HCT116 (cell line): ENCODE measurements around the gene LSAMP. TPM values are rescaled to one million over a fixed set of nuclear protein-coding genes. Genes with fewer than 3 reads are reported as not detected.

Experiments used
- ATAC-seq: fragments of 200-7000 bp; cut with Tn5 transposase; 2 replicates; pipeline ENCODE4 v1.9.1; 2020; ENCODE audit warnings: mild to moderate bottlenecking, moderate library complexity
- BruUV-seq: library from RNA; stranded (reverse); fragments of 400-500 nt; replicated peaks from 2 replicates; lab custom pipeline; 2021; lab: Mats Ljungman, UMichigan
- CTCF ChIA-PET: fragments of 300-600 bp; sonication (Branson Sonifier 250); formaldehyde crosslinking; loops from one replicate; lab custom pipeline; 2021; ENCODE audit warnings: antibody characterized with exemption; lab: Charles Lee
- POLR2A ChIA-PET: fragments of 300-600, 350-600 bp; sonication (Branson Sonifier 250); formaldehyde crosslinking; loops from one replicate; lab custom pipeline; 2021; ENCODE audit warnings: antibody characterized with exemption; lab: Charles Lee
- RAD21 ChIA-PET, 2 experiments: fragments of 300-600 bp; sonication (Branson Sonifier 250); formaldehyde crosslinking; loops; one replicate each; lab custom pipeline; 2023; ENCODE audit warnings: low total read pairs in 2 of 2; ENCODE audit not compliant: uncharacterized antibody in 2 of 2, unreplicated experiment in 2 of 2, low non-redundant PET in 1 of 2; lab: Charles Lee
- DNase-seq: peaks from one replicate; pipeline ENCODE4 v3.0.0-alpha.2; 2010; ENCODE audit warnings: low read depth, low spot score
- H2AFZ ChIP-seq: fragments of 200-600 bp; shearing (Covaris generic), sonication (generic); 2 replicates; pipeline ENCODE4 v1.6.1; 2017; ENCODE audit warnings: low read depth, mixed run types, mixed read lengths, antibody characterized with exemption, low read length; ENCODE audit not compliant: poor library complexity, severe bottlenecking
- H3K27ac ChIP-seq: 2 replicates; pipeline ENCODE4 v1.5.1; 2012; ENCODE audit warnings: low read depth, low read length
- H3K27me3 ChIP-seq: fragments of 200-600 bp; sonication (generic); 2 replicates; pipeline ENCODE4 v1.6.1; 2016; ENCODE audit warnings: mixed run types, low read length, mixed read lengths; ENCODE audit not compliant: insufficient read depth
- H3K36me3 ChIP-seq, 2 experiments: fragments of 200-500 bp in 1 of 2; fragments of 200-600 bp in 1 of 2; sonication (Bioruptor generic) in 1 of 2; sonication (generic) in 1 of 2; 2 replicates each; pipeline versions ENCODE4 v1.5.1 to v1.6.1; 2014 to 2016; ENCODE audit warnings: low read length in 2 of 2, inconsistent platforms in 1 of 2, mixed read lengths in 1 of 2, mixed run types in 1 of 2; ENCODE audit not compliant: insufficient read depth in 2 of 2, control insufficient read depth in 1 of 2
- H3K4me1 ChIP-seq, 2 experiments: fragments of 200-600 bp in 1 of 2; sonication (generic) in 1 of 2; 2 replicates each; pipeline versions ENCODE4 v1.5.1 to v1.6.1; 2012 to 2017; ENCODE audit warnings: low read length in 2 of 2, inconsistent platforms in 1 of 2, mild to moderate bottlenecking in 1 of 2, mixed read lengths in 1 of 2, mixed run types in 1 of 2, moderate library complexity in 1 of 2; ENCODE audit not compliant: insufficient read depth in 2 of 2, control insufficient read depth in 1 of 2
- H3K4me2 ChIP-seq: fragments of 200-600 bp; sonication (generic); 2 replicates; pipeline ENCODE4 v1.6.1; 2017; ENCODE audit warnings: mixed run types, low read length, mixed read lengths
- H3K4me3 ChIP-seq, 2 experiments: fragments of 200-600 bp in 1 of 2; sonication (generic) in 1 of 2; replicated peaks in 1 of 2; 2 replicates each; pipeline ENCODE4 v1.5.1; 2011 to 2016; ENCODE audit warnings: low read length in 2 of 2, control low read depth in 1 of 2, low read depth in 1 of 2, mild to moderate bottlenecking in 1 of 2, mixed read lengths in 1 of 2, mixed run types in 1 of 2
- H3K79me2 ChIP-seq: fragments of 200-600 bp; sonication (generic); 2 replicates; pipeline ENCODE4 v1.6.1; 2017; ENCODE audit warnings: mild to moderate bottlenecking, mixed run types, low read length, moderate library complexity, mixed read lengths; ENCODE audit not compliant: insufficient read depth
- H3K9ac ChIP-seq: fragments of 200-600 bp; sonication (generic); 2 replicates; pipeline ENCODE4 v1.6.1; 2016; ENCODE audit warnings: low read length, mixed read lengths
- H3K9me2 ChIP-seq: fragments of 200-600 bp; sonication (generic), shearing (Covaris generic); 2 replicates; pipeline ENCODE4 v1.6.1; 2017; ENCODE audit warnings: mixed run types, mild to moderate bottlenecking, moderate library complexity; ENCODE audit not compliant: insufficient read depth
- H3K9me3 ChIP-seq, 2 experiments: fragments of 200-500 bp in 1 of 2; fragments of 200-600 bp in 1 of 2; sonication (Bioruptor generic) in 1 of 2; sonication (generic) in 1 of 2; 2 replicates each; pipeline ENCODE4 v1.6.1; 2014 to 2017; ENCODE audit warnings: low read length in 2 of 2, mixed read lengths in 2 of 2, inconsistent platforms in 1 of 2, low read depth in 1 of 2, mild to moderate bottlenecking in 1 of 2, mixed run types in 1 of 2, moderate library complexity in 1 of 2; ENCODE audit not compliant: control insufficient read depth in 1 of 2, insufficient read depth in 1 of 2
- H4K20me1 ChIP-seq: fragments of 200-600 bp; sonication (generic), shearing (Covaris generic); 2 replicates; pipeline ENCODE4 v1.6.1; 2017; ENCODE audit warnings: mixed run types, mild to moderate bottlenecking, moderate library complexity; ENCODE audit not compliant: insufficient read depth
- CEBPB ChIP-seq: IDR thresholded peaks from 2 replicates; pipeline ENCODE4 v1.6.1; 2012; ENCODE audit warnings: low read depth
- EGR1 ChIP-seq: IDR thresholded peaks from 2 replicates; pipeline ENCODE4 v1.6.1; 2012; ENCODE audit warnings: low read depth
- ELF1 ChIP-seq: IDR thresholded peaks from 2 replicates; pipeline ENCODE4 v1.6.1; 2012; ENCODE audit warnings: low read depth, borderline replicate concordance
- EZH2 ChIP-seq: fragments of 200-600 bp; sonication (generic); IDR thresholded peaks from 2 replicates; pipeline ENCODE4 v1.6.1; 2017; ENCODE audit warnings: antibody characterized with exemption, mixed run types
- EZH2phosphoT487 ChIP-seq: fragments of 200-600 bp; IDR thresholded peaks from 2 replicates; pipeline ENCODE4 v1.6.1; 2018; ENCODE audit warnings: antibody characterized with exemption, borderline replicate concordance
- FOSL1 ChIP-seq: IDR thresholded peaks from 2 replicates; pipeline ENCODE4 v1.6.1; 2012; ENCODE audit warnings: low read depth
- POLR2A ChIP-seq: IDR thresholded peaks from 2 replicates; pipeline ENCODE4 v1.7.0; 2011; ENCODE audit warnings: borderline replicate concordance; ENCODE audit not compliant: insufficient read depth, insufficient read length; ENCODE audit errors: extremely low read depth
- RAD21 ChIP-seq: IDR thresholded peaks from 2 replicates; pipeline ENCODE4 v1.6.1; 2012; ENCODE audit warnings: low read depth, mild to moderate bottlenecking
- SIN3A ChIP-seq: IDR thresholded peaks from 2 replicates; pipeline ENCODE4 v1.6.1; 2012; ENCODE audit warnings: low read depth
- SP1 ChIP-seq: IDR thresholded peaks from 2 replicates; pipeline ENCODE4 v1.6.1; 2012; ENCODE audit warnings: low read depth
- SRF ChIP-seq: IDR thresholded peaks from 2 replicates; pipeline ENCODE4 v1.6.1; 2012; ENCODE audit warnings: low read depth
- TCF7L2 ChIP-seq: IDR thresholded peaks from 2 replicates; pipeline ENCODE4 v1.7.0; 2011; ENCODE audit warnings: borderline replicate concordance, inconsistent platforms; ENCODE audit not compliant: insufficient read depth, insufficient read length; ENCODE audit errors: extremely low read depth
- ZFX ChIP-seq: fragments of 450-650 bp; IDR thresholded peaks from 2 replicates; pipeline ENCODE4 v1.6.1; 2017
- ZNF274 ChIP-seq: fragments of 200-500 bp; sonication (Bioruptor generic); IDR thresholded peaks from 2 replicates; pipeline ENCODE4 v1.6.1; 2014; ENCODE audit warnings: mild to moderate bottlenecking, low read depth, low read length, inconsistent platforms
- intact Hi-C: fragments of 100-400 bp; cut with micrococcal nuclease; formaldehyde crosslinking; loops from 2 replicates; pipeline ENCODE4 v1.10.0; 2022
- total RNA-seq: library from RNA; stranded (reverse); gene quantifications from one replicate; pipeline ENCODE4 v1.2.1, GENCODE V29; 2021; ENCODE audit not compliant: unreplicated experiment
- TF ChIP-seq, protein P1 (sequence below): IDR thresholded peaks from 2 replicates; pipeline ENCODE4 v1.6.1; 2012; ENCODE audit warnings: low read depth
- TF ChIP-seq, protein P2 (sequence below): IDR thresholded peaks from 2 replicates; pipeline ENCODE4 v1.6.1; 2011; ENCODE audit warnings: mild to moderate bottlenecking, low read length, moderate library complexity; ENCODE audit not compliant: insufficient replicate concordance; ENCODE audit errors: extremely low read depth
- TF ChIP-seq, protein P3 (sequence below): IDR thresholded peaks from 2 replicates; pipeline ENCODE4 v1.6.1; 2012
- TF ChIP-seq, protein P4 (sequence below): IDR thresholded peaks from 2 replicates; pipeline ENCODE4 v1.6.1; 2012

Gene LSAMP
- total RNA-seq, 1 experiment from 2014 or later, result 0.25 TPM

DNA sequence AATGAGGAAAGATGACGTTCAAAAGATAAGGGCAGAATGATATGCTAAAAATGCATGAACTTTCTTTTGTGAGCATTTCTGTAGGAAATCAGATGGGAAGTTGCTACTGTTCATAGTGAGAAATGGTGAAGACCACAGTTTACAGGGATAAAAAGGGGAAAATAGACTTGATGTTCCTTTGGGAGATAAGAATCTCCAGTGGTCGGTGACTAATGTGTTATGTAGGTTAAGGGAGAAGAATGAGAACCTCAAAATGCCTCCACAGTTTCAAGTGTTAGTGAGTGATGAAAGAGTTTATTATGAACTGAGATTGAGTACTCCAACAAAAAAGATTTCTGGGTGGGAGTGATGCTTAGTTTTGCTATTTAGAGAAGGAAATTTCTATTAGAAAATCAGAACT, 247.2 kb downstream of the LSAMP start:
- ChIA-PET POLR2A (no interaction called here), RAD21 (no interaction called here), CTCF (no interaction called here)
- TF ChIP-seq, protein P1, sequence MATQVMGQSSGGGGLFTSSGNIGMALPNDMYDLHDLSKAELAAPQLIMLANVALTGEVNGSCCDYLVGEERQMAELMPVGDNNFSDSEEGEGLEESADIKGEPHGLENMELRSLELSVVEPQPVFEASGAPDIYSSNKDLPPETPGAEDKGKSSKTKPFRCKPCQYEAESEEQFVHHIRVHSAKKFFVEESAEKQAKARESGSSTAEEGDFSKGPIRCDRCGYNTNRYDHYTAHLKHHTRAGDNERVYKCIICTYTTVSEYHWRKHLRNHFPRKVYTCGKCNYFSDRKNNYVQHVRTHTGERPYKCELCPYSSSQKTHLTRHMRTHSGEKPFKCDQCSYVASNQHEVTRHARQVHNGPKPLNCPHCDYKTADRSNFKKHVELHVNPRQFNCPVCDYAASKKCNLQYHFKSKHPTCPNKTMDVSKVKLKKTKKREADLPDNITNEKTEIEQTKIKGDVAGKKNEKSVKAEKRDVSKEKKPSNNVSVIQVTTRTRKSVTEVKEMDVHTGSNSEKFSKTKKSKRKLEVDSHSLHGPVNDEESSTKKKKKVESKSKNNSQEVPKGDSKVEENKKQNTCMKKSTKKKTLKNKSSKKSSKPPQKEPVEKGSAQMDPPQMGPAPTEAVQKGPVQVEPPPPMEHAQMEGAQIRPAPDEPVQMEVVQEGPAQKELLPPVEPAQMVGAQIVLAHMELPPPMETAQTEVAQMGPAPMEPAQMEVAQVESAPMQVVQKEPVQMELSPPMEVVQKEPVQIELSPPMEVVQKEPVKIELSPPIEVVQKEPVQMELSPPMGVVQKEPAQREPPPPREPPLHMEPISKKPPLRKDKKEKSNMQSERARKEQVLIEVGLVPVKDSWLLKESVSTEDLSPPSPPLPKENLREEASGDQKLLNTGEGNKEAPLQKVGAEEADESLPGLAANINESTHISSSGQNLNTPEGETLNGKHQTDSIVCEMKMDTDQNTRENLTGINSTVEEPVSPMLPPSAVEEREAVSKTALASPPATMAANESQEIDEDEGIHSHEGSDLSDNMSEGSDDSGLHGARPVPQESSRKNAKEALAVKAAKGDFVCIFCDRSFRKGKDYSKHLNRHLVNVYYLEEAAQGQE, result no peak
- TF ChIP-seq, protein P2, sequence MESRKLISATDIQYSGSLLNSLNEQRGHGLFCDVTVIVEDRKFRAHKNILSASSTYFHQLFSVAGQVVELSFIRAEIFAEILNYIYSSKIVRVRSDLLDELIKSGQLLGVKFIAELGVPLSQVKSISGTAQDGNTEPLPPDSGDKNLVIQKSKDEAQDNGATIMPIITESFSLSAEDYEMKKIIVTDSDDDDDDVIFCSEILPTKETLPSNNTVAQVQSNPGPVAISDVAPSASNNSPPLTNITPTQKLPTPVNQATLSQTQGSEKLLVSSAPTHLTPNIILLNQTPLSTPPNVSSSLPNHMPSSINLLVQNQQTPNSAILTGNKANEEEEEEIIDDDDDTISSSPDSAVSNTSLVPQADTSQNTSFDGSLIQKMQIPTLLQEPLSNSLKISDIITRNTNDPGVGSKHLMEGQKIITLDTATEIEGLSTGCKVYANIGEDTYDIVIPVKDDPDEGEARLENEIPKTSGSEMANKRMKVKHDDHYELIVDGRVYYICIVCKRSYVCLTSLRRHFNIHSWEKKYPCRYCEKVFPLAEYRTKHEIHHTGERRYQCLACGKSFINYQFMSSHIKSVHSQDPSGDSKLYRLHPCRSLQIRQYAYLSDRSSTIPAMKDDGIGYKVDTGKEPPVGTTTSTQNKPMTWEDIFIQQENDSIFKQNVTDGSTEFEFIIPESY, result no peak
- TF ChIP-seq SP1 (no peak), EGR1 (no peak), ELF1 (no peak), SIN3A (no peak), ZNF274 (no peak), EZH2phosphoT487 (no peak), RAD21 (no peak), CEBPB (no peak), TCF7L2 (no peak), POLR2A (no peak), SRF (no peak), FOSL1 (no peak), ZFX (no peak), EZH2 (no peak)
- TF ChIP-seq, protein P3, sequence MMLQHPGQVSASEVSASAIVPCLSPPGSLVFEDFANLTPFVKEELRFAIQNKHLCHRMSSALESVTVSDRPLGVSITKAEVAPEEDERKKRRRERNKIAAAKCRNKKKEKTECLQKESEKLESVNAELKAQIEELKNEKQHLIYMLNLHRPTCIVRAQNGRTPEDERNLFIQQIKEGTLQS, result no peak
- TF ChIP-seq, protein P4, sequence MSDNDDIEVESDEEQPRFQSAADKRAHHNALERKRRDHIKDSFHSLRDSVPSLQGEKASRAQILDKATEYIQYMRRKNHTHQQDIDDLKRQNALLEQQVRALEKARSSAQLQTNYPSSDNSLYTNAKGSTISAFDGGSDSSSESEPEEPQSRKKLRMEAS, result no peak
- Histone ChIP-seq H3K36me3 (no peaks in the 10 kb centered on the region), H3K27me3 (peaks cover 7% of the 10 kb centered on the region), H3K9me3 (no peaks in the 10 kb centered on the region), H2AFZ (no peak overlapping the region), H3K79me2 (no peaks in the 10 kb centered on the region), H3K27ac (no peak overlapping the region), H3K4me3 (no peak overlapping the region), H3K4me2 (no peak overlapping the region), H3K9ac (no peak overlapping the region), H4K20me1 (no peaks in the 10 kb centered on the region), H3K9me2 (no peaks in the 10 kb centered on the region), H3K4me1 (no peaks in the 10 kb centered on the region)
- DNase-seq (no peak), ATAC-seq (no peak)
- intact Hi-C loops, result no loop called here
- BruUV-seq, result no TSS peak
